Sigmoid colon (tissue), 7 donors: Measurements from ENCODE around the gene RAX2. TPM values are rescaled to one million over a fixed set of nuclear protein-coding genes. Genes with fewer than 3 reads are reported as not detected.

ENCODE experiments used
- DNase-seq: peaks from one replicate; pipeline ENCODE4 v3.0.0-alpha.2; 2019
- H3K27ac ChIP-seq, 4 donors: fragments of 200-600 bp; sonication (generic); one replicate each; pipeline ENCODE4 v1.5.1; 2016 to 2019; ENCODE audit warnings: mild to moderate bottlenecking in 1 of 4
- H3K27me3 ChIP-seq, 3 donors: fragments of 200-600 bp; sonication (generic); one replicate each; pipeline ENCODE4 v1.5.1; 2019; ENCODE audit warnings: mild to moderate bottlenecking in 1 of 3
- H3K36me3 ChIP-seq, 4 donors: fragments of 200-600 bp; sonication (generic); one replicate each; pipeline ENCODE4 v1.5.1; 2016 to 2019
- H3K4me1 ChIP-seq, 4 donors: fragments of 200-600 bp; sonication (generic); one replicate each; pipeline ENCODE4 v1.5.1; 2017 to 2019
- H3K4me3 ChIP-seq, 4 donors: fragments of 200-600 bp; sonication (generic); one replicate each; pipeline ENCODE4 v1.5.1; 2017 to 2019; ENCODE audit warnings: mild to moderate bottlenecking in 2 of 4, moderate library complexity in 1 of 4
- H3K9me3 ChIP-seq, 4 donors: fragments of 200-600 bp in 3 of 4; sonication (generic) in 3 of 4; one replicate each; pipeline versions ENCODE4 v1.5.1 to v1.6.1; 2013 to 2019
- EP300 ChIP-seq, 4 donors: sonication (generic); formaldehyde crosslinking; IDR thresholded peaks; one replicate each; pipeline ENCODE4 v1.6.1; 2017; ENCODE audit warnings: antibody characterized with exemption in 4 of 4
- POLR2A ChIP-seq, 2 donors: fragments of 450-650 bp; IDR thresholded peaks; one replicate each; pipeline ENCODE4 v1.6.1; 2016; ENCODE audit warnings: antibody characterized with exemption in 2 of 2, mild to moderate bottlenecking in 2 of 2, moderate library complexity in 2 of 2
- POLR2AphosphoS5 ChIP-seq, 4 donors: sonication (generic); formaldehyde crosslinking; IDR thresholded peaks; one replicate each; pipeline ENCODE4 v1.6.1; 2017; ENCODE audit warnings: antibody characterized with exemption in 4 of 4
- WGBS, 2 donors: extraction: QIAGEN DNeasy Blood & Tissue Kit; methylation state at CpG; one replicate each; pipeline ENCODE4 v1.1.7; 2013; 5-methylcytosine and 5-hydroxymethylcytosine counted together
- intact Hi-C: fragments of 100-400 bp; cut with DNase I; formaldehyde crosslinking; loops from one replicate; pipeline ENCODE4 v1.15.1; 2023
- polyA plus RNA-seq, 3 donors: library from polyadenylated mRNA; stranded (reverse); fragments of 200-250 nt; gene quantifications; one replicate each; pipeline ENCODE4 v1.2.3, GENCODE V29; 2013
- total RNA-seq, 4 donors: library from RNA; depleted of rRNA; stranded (reverse); fragments of >200 nt; gene quantifications; one replicate each; pipeline ENCODE4 v1.1.0, GENCODE V29; 2016
- TF ChIP-seq, protein P1 (sequence below), 4 experiments: fragments of 450-650 bp in 3 of 4; fragments of 200-600 bp in 1 of 4; IDR thresholded peaks; one replicate each; pipeline ENCODE4 v1.5.1; 2016 to 2019; ENCODE audit warnings: antibody characterized with exemption in 4 of 4, mild to moderate bottlenecking in 3 of 4, moderate library complexity in 2 of 4
- donor health status: healthy with polysubstance abuse.
- donor health status: Bipolar disorder and iron deficiency.
- donor health status: healthy.

RAX2 gene
- total and polyA plus RNA-seq, 7 donors, result not detected

DNA sequence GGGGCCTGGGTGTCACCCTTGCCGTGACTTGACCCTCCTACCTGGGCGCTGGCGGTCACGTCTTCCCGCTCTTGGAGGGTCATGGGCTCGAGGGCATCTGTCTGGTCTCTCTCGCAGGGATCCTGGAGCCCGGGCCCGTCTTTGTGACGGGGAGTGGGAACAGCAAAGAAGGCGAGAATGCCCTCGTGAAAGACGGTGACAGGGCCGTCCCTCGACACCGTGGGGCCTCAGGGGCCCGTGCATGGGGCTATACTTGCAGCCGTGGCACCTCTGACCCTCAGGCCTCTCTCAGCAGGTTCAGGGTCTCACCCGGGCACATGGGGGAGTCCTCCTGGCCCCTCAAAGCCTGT lies 35.1 kb upstream of the RAX2 start:
- no peaks in the 10 kb centered on the region for H3K9me3 ChIP-seq
- peaks cover 1 to 22% (median 10%) of the 10 kb centered on the region in 3 donors for H3K27me3 ChIP-seq
- H3K36me3 ChIP-seq, result no peaks in the 10 kb centered on the region
- H3K4me3 ChIP-seq, result no peak overlapping the region
- H3K4me1 ChIP-seq, result no peaks in the 10 kb centered on the region
- TF ChIP-seq EP300 (IDR thresholded peaks at IDR 0.05), result no peak
- TF ChIP-seq, protein P1, sequence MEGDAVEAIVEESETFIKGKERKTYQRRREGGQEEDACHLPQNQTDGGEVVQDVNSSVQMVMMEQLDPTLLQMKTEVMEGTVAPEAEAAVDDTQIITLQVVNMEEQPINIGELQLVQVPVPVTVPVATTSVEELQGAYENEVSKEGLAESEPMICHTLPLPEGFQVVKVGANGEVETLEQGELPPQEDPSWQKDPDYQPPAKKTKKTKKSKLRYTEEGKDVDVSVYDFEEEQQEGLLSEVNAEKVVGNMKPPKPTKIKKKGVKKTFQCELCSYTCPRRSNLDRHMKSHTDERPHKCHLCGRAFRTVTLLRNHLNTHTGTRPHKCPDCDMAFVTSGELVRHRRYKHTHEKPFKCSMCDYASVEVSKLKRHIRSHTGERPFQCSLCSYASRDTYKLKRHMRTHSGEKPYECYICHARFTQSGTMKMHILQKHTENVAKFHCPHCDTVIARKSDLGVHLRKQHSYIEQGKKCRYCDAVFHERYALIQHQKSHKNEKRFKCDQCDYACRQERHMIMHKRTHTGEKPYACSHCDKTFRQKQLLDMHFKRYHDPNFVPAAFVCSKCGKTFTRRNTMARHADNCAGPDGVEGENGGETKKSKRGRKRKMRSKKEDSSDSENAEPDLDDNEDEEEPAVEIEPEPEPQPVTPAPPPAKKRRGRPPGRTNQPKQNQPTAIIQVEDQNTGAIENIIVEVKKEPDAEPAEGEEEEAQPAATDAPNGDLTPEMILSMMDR (IDR thresholded peaks at IDR 0.05), result no peak
- TF ChIP-seq POLR2A (IDR thresholded peaks at IDR 0.05), result no peak
- no peak for TF ChIP-seq POLR2AphosphoS5 (IDR thresholded peaks at IDR 0.05)
- WGBS, 2 donors, result 77 to 80% methylated on average over 19 of the region's 19 CpGs
- no peak for DNase-seq
- intact Hi-C loops, result no loop called here
- H3K27ac ChIP-seq, result no peak overlapping the region

DNA sequence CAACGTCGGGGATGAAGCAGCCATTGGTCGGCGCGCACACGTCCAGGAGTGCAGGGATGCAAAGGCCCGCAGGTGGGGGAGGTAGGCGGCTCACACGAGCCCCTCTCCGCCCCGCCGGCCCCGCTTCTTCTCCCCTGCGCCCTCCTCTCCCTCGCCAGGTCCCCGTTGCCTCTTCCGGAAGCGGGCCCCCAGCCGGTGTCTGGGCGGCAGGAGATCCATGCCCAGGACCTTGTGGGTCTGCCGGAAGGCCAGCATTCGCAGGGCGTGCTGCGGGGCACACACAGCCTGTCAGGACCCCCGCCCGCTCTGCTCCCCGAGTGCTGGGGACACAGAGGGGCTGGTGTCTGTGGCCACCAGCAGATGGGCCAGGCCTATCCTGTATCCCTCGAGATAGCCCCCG lies 33.8 kb upstream of the RAX2 start:
- Histone ChIP-seq H3K4me3 (no peak overlapping the region), H3K27me3 (peaks cover 7 to 28% (median 22%) of the 10 kb centered on the region in 3 donors), H3K9me3 (no peaks in the 10 kb centered on the region), H3K36me3 (no peaks in the 10 kb centered on the region), H3K27ac (no peak overlapping the region), H3K4me1 (peaks cover 0 to 12% (median 9%) of the 10 kb centered on the region in 4 donors)
- WGBS, 2 donors, result 90 to 91% methylated on average over 29 of the region's 29 CpGs
- intact Hi-C loops, result no loop called here
- DNase-seq, result no peak
- TF ChIP-seq, protein P1 (IDR thresholded peaks at IDR 0.05), result no peak

DNA sequence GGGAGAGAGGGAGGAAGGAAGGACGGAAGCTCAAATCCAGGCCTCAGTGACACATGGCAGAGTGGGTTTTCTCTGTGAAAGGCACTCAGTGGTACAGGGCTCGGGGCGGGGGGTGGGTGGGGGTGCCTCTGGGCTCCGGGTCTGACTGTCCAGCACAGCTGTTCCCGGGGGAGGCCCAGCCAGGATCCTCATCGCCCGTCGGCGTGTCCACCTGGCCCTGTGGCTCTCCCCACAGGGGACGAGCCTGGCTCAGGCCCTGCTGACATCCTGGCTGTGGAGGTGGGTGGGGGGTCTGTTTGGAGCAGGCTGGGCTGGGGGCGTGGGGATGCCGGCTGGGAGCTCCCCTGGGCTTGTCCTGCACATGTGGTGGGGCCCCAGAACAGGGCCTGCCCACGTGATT lies 32.4 kb upstream of the RAX2 start:
- Histone ChIP-seq H3K27me3 (peaks cover 17 to 38% (median 28%) of the 10 kb centered on the region in 3 donors), H3K4me1 (peaks cover 0 to 13% (median 9%) of the 10 kb centered on the region in 4 donors), H3K27ac (no peak overlapping the region), H3K36me3 (no peaks in the 10 kb centered on the region), H3K4me3 (no peak overlapping the region), H3K9me3 (no peaks in the 10 kb centered on the region)
- 76 to 83% methylated on average over 13 of the region's 13 CpGs for WGBS, 2 donors
- intact Hi-C loops, result no loop called here
- DNase-seq, result no peak
- no peak for TF ChIP-seq EP300 (IDR thresholded peaks at IDR 0.05)
- TF ChIP-seq POLR2AphosphoS5 (IDR thresholded peaks at IDR 0.05), result no peak
- TF ChIP-seq POLR2A (IDR thresholded peaks at IDR 0.05), result no peak
- TF ChIP-seq, protein P1 (IDR thresholded peaks at IDR 0.05), result no peak

DNA sequence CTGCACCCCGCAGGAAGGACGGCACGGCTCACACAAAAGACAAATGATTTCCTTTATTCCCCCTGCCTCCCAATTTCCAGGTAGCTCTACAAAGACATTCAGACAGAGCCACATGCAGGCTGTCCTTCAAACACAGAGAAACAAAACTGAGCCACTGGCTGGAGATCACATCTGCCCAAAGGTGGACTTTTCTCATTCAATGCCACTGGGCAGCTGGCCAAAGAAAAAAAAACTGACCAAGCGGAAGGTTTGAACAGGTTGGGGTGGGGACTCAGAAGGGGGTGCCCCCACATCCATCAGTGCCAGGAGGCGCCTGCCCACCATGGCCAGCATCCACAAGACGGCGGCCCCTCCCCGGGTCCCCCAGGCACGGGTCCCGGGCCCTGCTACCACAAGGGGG lies 32.0 kb upstream of the RAX2 start:
- TF ChIP-seq EP300 (IDR thresholded peaks at IDR 0.05) (no peak), POLR2A (IDR thresholded peaks at IDR 0.05) (no peak), POLR2AphosphoS5 (IDR thresholded peaks at IDR 0.05) (no peak)
- TF ChIP-seq, protein P1 (IDR thresholded peaks at IDR 0.05), result no peak
- H3K9me3 ChIP-seq, result no peaks in the 10 kb centered on the region
- intact Hi-C loops, result no loop called here
- peaks cover 20 to 42% (median 33%) of the 10 kb centered on the region in 3 donors for H3K27me3 ChIP-seq
- no peak overlapping the region for H3K4me3 ChIP-seq
- peaks cover 0 to 13% (median 9%) of the 10 kb centered on the region in 4 donors for H3K4me1 ChIP-seq
- no peak overlapping the region for H3K27ac ChIP-seq
- DNase-seq, result no peak
- WGBS, 2 donors, result 78 to 86% methylated on average over 10 of the region's 10 CpGs
- no peaks in the 10 kb centered on the region for H3K36me3 ChIP-seq

DNA sequence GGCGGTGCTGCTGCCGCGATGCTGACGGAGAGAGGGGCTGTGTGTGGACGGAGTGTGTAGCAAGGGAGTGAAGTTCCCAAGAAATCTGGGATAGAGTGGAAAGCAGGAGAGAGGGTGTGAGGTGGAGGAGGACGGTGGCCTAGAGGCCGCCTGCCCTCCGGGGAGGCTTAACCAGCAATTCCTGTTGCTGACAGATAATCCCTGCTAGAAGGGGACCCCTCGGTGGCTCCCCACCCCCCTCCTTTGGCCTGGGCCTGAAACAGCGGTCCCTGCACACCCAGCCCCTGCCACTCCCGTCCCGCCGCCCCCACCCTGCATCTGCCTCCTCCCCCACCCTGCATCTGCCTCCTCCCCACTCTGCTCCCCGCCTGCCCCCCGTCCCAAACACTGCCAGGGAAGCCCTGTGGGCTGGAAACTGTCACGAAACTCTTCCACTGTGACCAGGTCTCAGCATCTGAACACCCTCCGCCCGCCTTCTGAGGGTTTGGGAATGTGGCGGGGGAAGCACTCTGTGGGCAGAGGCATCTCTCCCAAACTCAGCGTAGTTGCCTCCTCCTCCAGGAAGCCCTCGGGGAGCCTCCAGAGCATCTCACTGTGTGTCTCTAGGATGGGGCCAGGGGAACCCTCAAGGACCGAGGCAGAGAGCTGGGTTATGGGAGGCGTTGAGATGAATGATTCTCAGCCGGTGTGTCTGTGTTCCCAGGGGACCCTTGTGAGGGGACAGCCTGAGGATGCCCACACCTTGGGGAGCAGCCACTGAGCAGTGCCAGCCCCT lies 31.3 kb upstream of the RAX2 start:
- Histone ChIP-seq H3K4me1 (peaks cover 0 to 13% (median 9%) of the 10 kb centered on the region in 4 donors), H3K9me3 (no peaks in the 10 kb centered on the region), H3K27me3 (peaks cover 20 to 47% (median 34%) of the 10 kb centered on the region in 3 donors), H3K4me3 (no peak overlapping the region), H3K36me3 (no peaks in the 10 kb centered on the region), H3K27ac (no peak overlapping the region)
- TF ChIP-seq POLR2AphosphoS5 (IDR thresholded peaks at IDR 0.05) (no peak), EP300 (IDR thresholded peaks at IDR 0.05) (no peak), POLR2A (IDR thresholded peaks at IDR 0.05) (no peak)
- TF ChIP-seq, protein P1 (IDR thresholded peaks at IDR 0.05), result no peak
- 82 to 86% methylated on average over 24 of the region's 24 CpGs for WGBS, 2 donors
- intact Hi-C loops, result no loop called here
- no peak for DNase-seq
